HG03442 (cell line): ENCODE measurements around the gene SEMA6C.
"Not testable (repeated sequence)": the region's sequence is repeated elsewhere in the genome, so short reads cannot be mapped to it uniquely, and the experiment has no call there.

ENCODE experiments used
- ATAC-seq: cut with Tn5 transposase; IDR thresholded peaks from one replicate; pipeline ENCODE4 v1.9.1; 2021; ENCODE audit warnings: mild to moderate bottlenecking, moderate library complexity; ENCODE audit not compliant: unreplicated experiment

The SEMA6C gene

DNA sequence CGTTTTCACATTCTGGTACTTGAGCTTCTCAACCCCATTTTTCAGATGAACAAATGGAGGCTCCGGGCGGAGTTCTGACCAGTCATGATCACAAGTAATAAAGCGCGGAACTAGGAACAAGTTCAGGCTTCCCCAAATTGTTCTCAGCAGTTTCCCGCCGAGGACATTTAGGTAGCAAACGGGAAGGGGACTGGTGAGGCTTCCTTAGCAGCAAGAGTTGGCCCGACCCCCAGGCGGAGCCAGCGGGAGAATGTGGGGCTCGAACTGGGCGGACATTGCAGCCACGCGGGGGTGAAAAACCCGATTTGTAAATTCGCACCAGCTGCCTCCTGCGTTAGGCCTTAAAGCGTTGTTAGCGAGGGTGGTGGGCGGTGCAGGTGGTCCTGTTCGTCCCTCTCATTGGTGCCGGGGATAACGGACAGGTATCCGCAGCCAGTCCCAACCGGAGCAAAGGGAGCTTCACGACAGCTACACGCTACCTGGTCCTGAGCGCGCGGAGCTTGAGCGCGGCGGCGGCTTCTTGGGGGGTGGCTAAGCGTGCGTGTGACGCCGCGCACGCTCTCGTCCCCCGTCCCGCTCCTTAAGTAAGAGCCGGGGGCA is 15.3 kb downstream of the SEMA6C start:
- peak; percentile 70 for ATAC-seq

GRCh38 chr1:151128800-151129199 is 17.6 kb downstream of the SEMA6C start:
- ATAC-seq = no peak

DNA sequence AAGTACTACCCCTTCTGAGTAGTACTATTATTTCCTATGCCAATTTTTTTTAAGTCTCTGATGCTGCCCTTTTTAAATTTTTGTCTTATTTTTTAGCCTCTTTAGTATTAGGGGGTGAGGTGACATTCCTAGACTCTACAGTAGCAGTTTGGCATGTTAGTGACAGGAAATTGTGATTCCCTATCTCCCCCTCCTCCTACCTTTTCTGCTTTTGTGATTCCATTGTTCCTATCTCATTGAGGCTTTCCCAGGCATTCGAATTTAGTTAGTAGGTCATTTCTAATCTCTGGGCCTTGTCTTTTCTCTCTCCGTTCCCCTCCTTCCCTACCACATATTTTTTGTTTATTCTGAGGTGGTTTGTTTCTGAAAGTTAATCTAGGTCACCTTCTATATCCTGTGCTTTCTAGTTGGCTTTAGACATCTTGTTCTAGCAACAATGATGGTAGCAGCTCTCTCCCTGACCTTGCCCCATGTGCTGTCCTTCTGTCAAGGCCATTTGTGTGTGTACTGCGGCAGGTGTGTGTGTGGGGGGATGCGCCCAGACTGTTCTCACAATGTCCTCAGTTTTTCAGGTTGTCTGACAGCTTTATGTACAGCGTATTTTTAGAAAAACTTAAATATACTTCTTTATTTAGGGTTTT is 21.5 kb downstream of the SEMA6C start:
- no peak for ATAC-seq

DNA sequence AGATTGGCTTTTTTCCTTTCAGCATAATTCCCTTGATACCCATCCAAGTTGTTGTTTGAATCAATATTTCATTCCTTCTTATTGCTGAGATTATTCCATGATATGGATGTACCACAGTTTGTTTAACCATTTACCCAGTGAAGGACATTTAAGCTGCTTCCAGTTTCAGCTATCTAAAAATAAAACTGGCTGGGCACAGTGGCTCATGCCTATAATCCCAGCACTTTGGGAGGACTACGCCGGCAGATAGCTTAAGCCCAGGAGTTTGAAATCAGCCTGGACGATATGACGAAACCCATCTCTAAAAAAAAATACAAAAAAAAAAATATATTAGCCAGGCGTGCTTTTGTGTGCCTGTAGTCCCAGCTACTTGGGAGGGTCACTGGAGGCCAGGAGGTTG is 32.6 kb downstream of the SEMA6C start:
- ATAC-seq = no peak

DNA sequence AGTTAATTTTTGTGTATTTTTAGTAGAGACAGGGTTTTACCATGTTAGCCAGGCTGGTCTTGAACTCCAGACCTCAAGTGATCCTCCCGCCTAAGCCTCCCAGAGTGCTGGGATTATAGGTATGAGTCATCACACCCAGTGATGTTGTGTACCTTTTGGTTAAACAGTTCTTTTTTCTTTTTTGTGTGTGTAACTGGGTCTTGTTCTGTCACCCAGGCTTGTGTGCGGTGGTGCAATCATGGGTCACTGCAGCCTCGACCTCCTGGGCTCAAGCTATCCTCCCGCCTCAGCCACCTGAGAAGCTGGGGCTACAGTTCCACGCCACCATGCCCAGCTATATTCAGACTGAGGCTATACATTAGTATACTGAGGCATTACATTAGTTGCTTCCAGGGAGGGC is 38.1 kb downstream of the SEMA6C start:
- no peak for ATAC-seq

GRCh38 chr1:151106894-151107293 is 39.5 kb downstream of the SEMA6C start:
- no peak for ATAC-seq

GRCh38 chr1:151104630-151105029 is 41.8 kb downstream of the SEMA6C start:
- no peak for ATAC-seq

DNA sequence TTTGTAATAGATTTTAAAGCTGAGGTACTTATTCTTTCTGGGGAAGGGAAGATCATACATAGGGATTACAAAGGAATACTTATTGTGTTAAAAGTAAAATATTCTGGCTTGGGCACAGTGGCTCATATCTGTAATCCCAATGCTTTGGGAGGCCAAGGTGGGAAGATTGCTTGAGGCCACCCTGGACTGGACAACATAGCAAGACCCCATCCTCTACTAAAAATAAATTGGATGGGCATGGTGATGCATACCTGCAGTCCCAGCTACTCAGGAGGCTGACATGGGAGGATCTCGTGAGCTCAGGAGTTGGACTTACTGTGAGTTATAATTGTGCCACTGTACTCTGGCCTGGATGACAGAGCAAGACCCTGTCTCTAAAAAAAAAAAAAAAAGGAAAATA is 48.3 kb downstream of the SEMA6C start:
- ATAC-seq = no peak

DNA sequence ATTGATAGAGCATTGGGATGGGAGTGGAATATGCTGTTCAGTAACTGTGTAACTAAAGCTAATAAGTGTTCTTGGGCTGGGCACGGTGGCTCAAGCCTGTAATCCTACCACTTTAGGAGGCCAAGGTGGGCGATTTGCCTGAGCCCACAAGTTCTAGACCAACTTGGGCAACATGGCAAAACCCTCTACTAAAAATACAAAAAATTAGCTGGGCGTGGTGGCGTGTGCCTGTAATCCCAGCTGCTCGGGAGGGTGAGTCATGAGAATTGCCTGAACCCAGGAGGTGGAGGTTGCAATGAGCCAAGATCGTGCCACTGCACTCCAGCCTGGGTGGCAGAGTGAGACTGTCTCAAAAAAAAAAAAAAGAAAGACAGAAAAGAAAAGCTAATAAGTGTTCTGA is 49.0 kb downstream of the SEMA6C start:
- not testable (repeated sequence) for ATAC-seq

GRCh38 chr1:151085953-151086559 is 60.4 kb downstream of the SEMA6C start:
- no peak for ATAC-seq
